ENCODE results near the gene LYSMD1. TPM values are rescaled to one million over a fixed set of nuclear protein-coding genes. Genes with fewer than 3 reads are reported as not detected.

Gene LYSMD1
- total and polyA plus RNA-seq, 2 of the 4 experiments (the other 2 are of a cell fraction): 5.9 to 10.4 TPM

DNA sequence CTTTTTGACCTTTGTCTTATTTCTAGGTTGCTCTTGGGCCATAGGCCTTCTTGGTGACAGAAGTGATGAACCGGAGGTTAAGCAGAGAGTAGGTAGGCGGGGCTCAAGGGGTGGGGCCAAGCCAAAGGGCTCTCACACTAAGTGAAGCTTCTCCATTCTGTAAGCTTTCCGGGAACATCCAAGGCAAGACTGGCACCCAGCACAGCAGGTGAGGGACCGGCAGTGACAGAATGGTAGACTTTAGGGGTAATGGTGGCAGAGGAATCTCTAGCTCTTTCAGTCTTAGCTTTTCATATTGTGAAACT lies 9.2 kb downstream of the LYSMD1 start, which contains the start of gene TNFAIP8L2:
Gene TNFAIP8L2 (plus strand): TSS at position 135 of the 305 bp plus-strand sequence. CDS start 2,049 bp downstream, outside the sequence.
- in situ Hi-C loops (cut with MboI; ENCODE audit: low sequenced_read_pairs): loop anchor here (5.0 kb wide), 1 partner anchor 59 kb away; no protein-coding TSS in a partner anchor
- no peak for ATAC-seq (ENCODE audit: low read depth)

More for the DNA sequence above, 9.2 kb downstream of the LYSMD1 start, which contains the start of gene TNFAIP8L2:
- Histone ChIP-seq H2AFZ (replicated peaks; ENCODE audit: low read length, poor library complexity) (no peak within 1 kb of the TSS), H2AK5ac (ENCODE audit: low read depth, low read length) (no peak within 1 kb of the TSS), H4K8ac (ENCODE audit: low read depth in 2 of 2, low read length in 2 of 2) (no peak within 1 kb of the TSS), H3K56ac (ENCODE audit: extremely low read depth, insufficient read depth, low read length) (no peak within 1 kb of the TSS), H4K5ac (ENCODE audit: low read depth, low read length) (no peak within 1 kb of the TSS), H3K4me2 (ENCODE audit: low read depth, low read length) (no peak within 1 kb of the TSS), H4K20me1 (ENCODE audit: insufficient read depth, low read length) (no peaks in the 10 kb centered on the region), H3K4me3 (ENCODE audit: insufficient read depth, low read depth, low read length) (no peak within 1 kb of the TSS), H3K79me1 (ENCODE audit: low read depth in 1 of 2, low read length in 2 of 2) (0 out of 4 replicates have a peak, but pooled peaks cover 0 to 3% of the 10 kb centered on the region in 2 experiments), H3K36me3 (ENCODE audit: control insufficient read depth, insufficient read depth, low read length) (peaks cover 37% of the 10 kb centered on the region), H3K4ac (ENCODE audit: low read depth, low read length) (no peak within 1 kb of the TSS), H4K91ac (ENCODE audit: insufficient read depth, low read depth, low read length) (no peak within 1 kb of the TSS), H2AK9ac (replicated peaks; ENCODE audit: low read depth, low read length, poor library complexity) (no peak within 1 kb of the TSS), H3K4me1 (ENCODE audit: control insufficient read depth, insufficient read depth, low read length) (no peaks in the 10 kb centered on the region), H2BK5ac (ENCODE audit: low read depth, low read length, poor library complexity, severe bottlenecking) (no peak within 1 kb of the TSS), H3K27me3 (ENCODE audit: control insufficient read depth, insufficient read depth, low read length) (no peaks in the 10 kb centered on the region), H3K14ac (replicated peaks; ENCODE audit: low read depth, low read length) (no peak within 1 kb of the TSS), H3K27ac (ENCODE audit: insufficient read depth, low read length) (no peak within 1 kb of the TSS), H2BK120ac (ENCODE audit: low read depth, low read length) (no peak within 1 kb of the TSS), H3K18ac (ENCODE audit: low read depth, low read length) (no peak within 1 kb of the TSS), H3K23ac (ENCODE audit: low read depth, low read length) (no peak within 1 kb of the TSS), H2BK15ac (ENCODE audit: low read depth, low read length) (no peak within 1 kb of the TSS), H3K9me3 (ENCODE audit: control insufficient read depth, insufficient read depth, low read length) (no peaks in the 10 kb centered on the region), H3K9ac (ENCODE audit: low read depth, low read length) (no peak within 1 kb of the TSS), H3K9me1 (ENCODE audit: insufficient read depth, low read length) (no peaks in the 10 kb centered on the region), H2BK20ac (ENCODE audit: low read depth, low read length) (no peak within 1 kb of the TSS)
- dilution Hi-C loops (cut with HindIII; ENCODE audit: low sequenced_read_pairs, unreplicated experiment) (no loop called here), intact Hi-C loops (cut with micrococcal nuclease) (loop anchor here (1.0 to 2.0 kb wide), 2 partner anchors 57 to 132 kb away; no protein-coding TSS in a partner anchor)
- DNase-seq: no peak
- POLR2A ChIA-PET (ENCODE audit: unreplicated experiment): no interaction called here
- TF ChIP-seq, protein P1, sequence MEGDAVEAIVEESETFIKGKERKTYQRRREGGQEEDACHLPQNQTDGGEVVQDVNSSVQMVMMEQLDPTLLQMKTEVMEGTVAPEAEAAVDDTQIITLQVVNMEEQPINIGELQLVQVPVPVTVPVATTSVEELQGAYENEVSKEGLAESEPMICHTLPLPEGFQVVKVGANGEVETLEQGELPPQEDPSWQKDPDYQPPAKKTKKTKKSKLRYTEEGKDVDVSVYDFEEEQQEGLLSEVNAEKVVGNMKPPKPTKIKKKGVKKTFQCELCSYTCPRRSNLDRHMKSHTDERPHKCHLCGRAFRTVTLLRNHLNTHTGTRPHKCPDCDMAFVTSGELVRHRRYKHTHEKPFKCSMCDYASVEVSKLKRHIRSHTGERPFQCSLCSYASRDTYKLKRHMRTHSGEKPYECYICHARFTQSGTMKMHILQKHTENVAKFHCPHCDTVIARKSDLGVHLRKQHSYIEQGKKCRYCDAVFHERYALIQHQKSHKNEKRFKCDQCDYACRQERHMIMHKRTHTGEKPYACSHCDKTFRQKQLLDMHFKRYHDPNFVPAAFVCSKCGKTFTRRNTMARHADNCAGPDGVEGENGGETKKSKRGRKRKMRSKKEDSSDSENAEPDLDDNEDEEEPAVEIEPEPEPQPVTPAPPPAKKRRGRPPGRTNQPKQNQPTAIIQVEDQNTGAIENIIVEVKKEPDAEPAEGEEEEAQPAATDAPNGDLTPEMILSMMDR (conservative IDR thresholded peaks at IDR 0.05; ENCODE audit: low read depth, low read length): no peak
- WGBS, 2 experiments (ENCODE audit: extremely low coverage in 2 of 2, insufficient read length in 1 of 2): 100% methylated on average over 2 of the region's 4 CpGs; no CpG with 5 or more reads in 1 of the 2 experiments
- CTCF ChIA-PET: interaction anchor here (2.5 kb wide), 1 partner anchor 57 kb away, joined by 16 read pairs; no protein-coding TSS in a partner anchor
- no TSS peak for BruUV-seq (replicated peaks)

Data from IMR-90 (cell line).